H9 (cell line): ENCODE measurements around the gene ISYNA1. TPM values are rescaled to one million over a fixed set of nuclear protein-coding genes. Genes with fewer than 3 reads are reported as not detected.

Experiments used
- DNase-seq: peaks from one replicate; pipeline ENCODE4 v3.0.0-alpha.2; 2017
- H2AFZ ChIP-seq: one replicate; pipeline ENCODE4 v1.6.1; 2013; ENCODE audit warnings: mild to moderate bottlenecking, low read length, control low read depth, moderate library complexity
- H2AK5ac ChIP-seq: 2 replicates; pipeline ENCODE4 v1.6.1; 2013; ENCODE audit warnings: low read length, control low read depth, mixed read lengths; ENCODE audit not compliant: insufficient read length
- H2BK120ac ChIP-seq: one replicate; pipeline ENCODE4 v1.6.1; 2013; ENCODE audit warnings: low read depth, mild to moderate bottlenecking, low read length, control low read depth, inconsistent platforms; ENCODE audit not compliant: poor library complexity, severe bottlenecking
- H2BK12ac ChIP-seq: 2 replicates; pipeline ENCODE4 v1.6.1; 2013; ENCODE audit warnings: low read length, control low read depth, mixed read lengths, low read depth; ENCODE audit not compliant: insufficient read length
- H2BK15ac ChIP-seq: 2 replicates; pipeline ENCODE4 v1.6.1; 2013; ENCODE audit warnings: low read depth, low read length, control low read depth
- H2BK20ac ChIP-seq: one replicate; pipeline ENCODE4 v1.6.1; 2013; ENCODE audit warnings: low read depth, mild to moderate bottlenecking, low read length, control low read depth, inconsistent platforms; ENCODE audit not compliant: poor library complexity, severe bottlenecking
- H2BK5ac ChIP-seq: 2 replicates; pipeline ENCODE4 v1.6.1; 2013; ENCODE audit warnings: low read length, control low read depth, mixed read lengths; ENCODE audit not compliant: insufficient read length
- H3K14ac ChIP-seq: 2 replicates; pipeline ENCODE4 v1.6.1; 2013; ENCODE audit warnings: low read length, control low read depth; ENCODE audit not compliant: insufficient read depth
- H3K18ac ChIP-seq: 2 replicates; pipeline ENCODE4 v1.6.1; 2013; ENCODE audit warnings: low read depth, mild to moderate bottlenecking, mixed read lengths, low read length, control low read depth; ENCODE audit not compliant: insufficient read length
- H3K23ac ChIP-seq: 2 replicates; pipeline ENCODE4 v1.6.1; 2013; ENCODE audit warnings: low read length, control low read depth, mixed read lengths, low read depth; ENCODE audit not compliant: insufficient read length
- H3K23me2 ChIP-seq: 2 replicates; pipeline ENCODE4 v1.6.1; 2013; ENCODE audit warnings: low read depth, mild to moderate bottlenecking, mixed read lengths, low read length, control low read depth; ENCODE audit not compliant: insufficient read length, poor library complexity, severe bottlenecking
- H3K27ac ChIP-seq: 2 replicates; pipeline ENCODE4 v1.5.1; 2013; ENCODE audit warnings: low read length, control low read depth, mixed read lengths, low read depth; ENCODE audit not compliant: insufficient read length
- H3K27me3 ChIP-seq: 2 replicates; pipeline ENCODE4 v1.6.1; 2013; ENCODE audit warnings: low read length, control low read depth, inconsistent platforms; ENCODE audit not compliant: insufficient read depth
- H3K4ac ChIP-seq: 2 replicates; pipeline ENCODE4 v1.6.1; 2013; ENCODE audit warnings: low read depth, mild to moderate bottlenecking, control low read depth, inconsistent platforms, low read length, moderate library complexity
- H3K4me1 ChIP-seq: 2 replicates; pipeline ENCODE4 v1.6.1; 2013; ENCODE audit warnings: low read length, control low read depth, inconsistent platforms; ENCODE audit not compliant: insufficient read depth
- H3K4me2 ChIP-seq: 2 replicates; pipeline ENCODE4 v1.6.1; 2013; ENCODE audit warnings: low read length, control low read depth, mixed read lengths; ENCODE audit not compliant: insufficient read length, insufficient read depth
- H3K56ac ChIP-seq: 2 replicates; pipeline ENCODE4 v1.6.1; 2013; ENCODE audit warnings: low read depth, mild to moderate bottlenecking, mixed read lengths, low read length, control low read depth; ENCODE audit not compliant: insufficient read length
- H3K79me1 ChIP-seq: 2 replicates; pipeline ENCODE4 v1.6.1; 2013; ENCODE audit warnings: low read depth, mild to moderate bottlenecking, moderate library complexity, low read length, control low read depth, inconsistent platforms; ENCODE audit not compliant: insufficient read depth, poor library complexity, severe bottlenecking
- H3K79me2 ChIP-seq: 2 replicates; pipeline ENCODE4 v1.6.1; 2013; ENCODE audit warnings: low read length, control low read depth, inconsistent platforms; ENCODE audit not compliant: insufficient read depth
- H3K9ac ChIP-seq: 2 replicates; pipeline ENCODE4 v1.6.1; 2013; ENCODE audit warnings: low read length, control low read depth, mixed read lengths; ENCODE audit not compliant: insufficient read length; ENCODE audit errors: extremely low read depth
- H3K9me3 ChIP-seq: one replicate; pipeline ENCODE4 v1.6.1; 2013; ENCODE audit warnings: low read depth, low read length, inconsistent platforms; ENCODE audit not compliant: control insufficient read depth
- H3T11ph ChIP-seq: one replicate; pipeline ENCODE4 v1.6.1; 2013; ENCODE audit warnings: mild to moderate bottlenecking, low read length, control low read depth, inconsistent platforms
- H4K20me1 ChIP-seq: one replicate; pipeline ENCODE4 v1.6.1; 2013; ENCODE audit not compliant: control insufficient read depth, insufficient read length, insufficient read depth
- H4K5ac ChIP-seq: 2 replicates; pipeline ENCODE4 v1.6.1; 2013; ENCODE audit warnings: low read depth, mild to moderate bottlenecking, mixed read lengths, low read length, control low read depth; ENCODE audit not compliant: insufficient read length
- H4K8ac ChIP-seq: replicated peaks from 2 replicates; pipeline ENCODE4 v1.6.1; 2013; ENCODE audit warnings: low read length, control low read depth, mixed read lengths, low read depth; ENCODE audit not compliant: insufficient read length
- H4K91ac ChIP-seq: 2 replicates; pipeline ENCODE4 v1.6.1; 2013; ENCODE audit warnings: low read depth, mild to moderate bottlenecking, moderate library complexity, mixed read lengths, low read length, control low read depth; ENCODE audit not compliant: insufficient read length
- H3K27ac Mint-ChIP-seq, 3 experiments: 2 replicates in 2 of 3; 3 replicates in 1 of 3; pipeline ENCODE4 v1.8.0; 2020 to 2021; ENCODE audit warnings: mixed read lengths in 3 of 3, mild to moderate bottlenecking in 1 of 3, moderate library complexity in 1 of 3
- H3K27me3 Mint-ChIP-seq: 2 replicates; pipeline ENCODE4 v1.8.0; 2021; ENCODE audit warnings: low read depth, mild to moderate bottlenecking, moderate library complexity, mixed read lengths
- H3K36me3 Mint-ChIP-seq, 3 experiments: 2 replicates in 2 of 3; 3 replicates in 1 of 3; pipeline ENCODE4 v1.8.0; 2020 to 2021; ENCODE audit warnings: low read depth in 3 of 3, mixed read lengths in 3 of 3; ENCODE audit not compliant: insufficient read depth in 1 of 3
- H3K4me1 Mint-ChIP-seq, 2 experiments: 2 replicates each; pipeline ENCODE4 v1.8.0; 2020; ENCODE audit warnings: mixed read lengths in 2 of 2
- H3K4me3 Mint-ChIP-seq, 2 experiments: 2 replicates in 1 of 2; 3 replicates in 1 of 2; pipeline ENCODE4 v1.8.0; 2020 to 2021; ENCODE audit warnings: mild to moderate bottlenecking in 2 of 2, mixed read lengths in 2 of 2, moderate library complexity in 1 of 2
- H3K9me3 Mint-ChIP-seq, 2 experiments: 2 replicates in 1 of 2; 3 replicates in 1 of 2; pipeline ENCODE4 v1.8.0; 2020; ENCODE audit warnings: mild to moderate bottlenecking in 2 of 2, mixed read lengths in 2 of 2, moderate library complexity in 1 of 2
- CTCF ChIP-seq: fragments of 200-600 bp; sonication (generic); conservative IDR thresholded peaks from 3 replicates; pipeline ENCODE4 v1.8.0; 2021; ENCODE audit warnings: antibody characterized with exemption, mild to moderate bottlenecking
- WGBS: extraction: QIAGEN DNeasy Blood & Tissue Kit; methylation state at CpG from one replicate; pipeline ENCODE4 v1.1.7; 2013; ENCODE audit warnings: missing lambda C conversion rate, low lambda C conversion rate, mixed read lengths; ENCODE audit not compliant: insufficient read length; ENCODE audit errors: extremely low coverage; 5-methylcytosine and 5-hydroxymethylcytosine counted together
- total RNA-seq: library from RNA; stranded (reverse); gene quantifications from 2 replicates; pipeline ENCODE4 v1.2.1, GENCODE V29; 2021

The ISYNA1 gene
- total RNA-seq, 1 experiment from 2014 or later, result 241 TPM

GRCh38 chr19:18483119-18483890 lies 45.4 kb upstream of the ISYNA1 start:
- Histone ChIP-seq H3K27ac (no peak overlapping the region), H4K20me1 (no peaks in the 10 kb centered on the region)
- H3K4me3 Mint-ChIP-seq, result no peak overlapping the region

More at GRCh38 chr19:18483119-18483890, 45.4 kb upstream of the ISYNA1 start:
- Mint-ChIP-seq H3K27ac (peak overlapping the region in 2 of 3 experiments; percentile 44 to 83; a peak in 2 of 7 replicates), H3K36me3 (peaks cover 2 to 3% (median 3%) of the 10 kb centered on the region in 3 experiments; a peak in 3 of 7 replicates), H3K4me1 (peaks cover 15 to 25% of the 10 kb centered on the region in 2 experiments), H3K9me3 (no peaks in the 10 kb centered on the region; a peak in 1 of 5 replicates), H3K27me3 (no peaks in the 10 kb centered on the region)
- no peaks in the 10 kb centered on the region; the same call in 1 of the 2 replicates for H3K79me2 ChIP-seq
- H3K18ac ChIP-seq, result no peak overlapping the region
- H3K9me3 ChIP-seq, result no peaks in the 10 kb centered on the region
- H3K4me1 ChIP-seq, result no peaks in the 10 kb centered on the region; the same call in 1 of the 2 replicates
- TF ChIP-seq CTCF, result no peak
- H3K56ac ChIP-seq, result no peak overlapping the region
- no peak overlapping the region for H2BK20ac ChIP-seq
- H2BK12ac ChIP-seq, result no peak overlapping the region
- H2AFZ ChIP-seq, result no peak overlapping the region
- DNase-seq, result no peak
- H4K91ac ChIP-seq, result no peak overlapping the region
- H3K23me2 ChIP-seq, result no peaks in the 10 kb centered on the region
- no peaks in the 10 kb centered on the region for H3K79me1 ChIP-seq
- H2BK120ac ChIP-seq, result no peak overlapping the region
- no peak overlapping the region for H3T11ph ChIP-seq
- no peak overlapping the region for H3K23ac ChIP-seq
- H3K14ac ChIP-seq, result no peak overlapping the region
- H4K5ac ChIP-seq, result no peak overlapping the region
- H3K9ac ChIP-seq, result no peak overlapping the region
- H2BK15ac ChIP-seq, result no peak overlapping the region
- WGBS, result no CpG with 5 or more reads among the region's 12 CpGs
- no peak overlapping the region for H2AK5ac ChIP-seq
- H3K27me3 ChIP-seq, result no peaks in the 10 kb centered on the region
- no peak overlapping the region for H3K4me2 ChIP-seq
- H3K4ac ChIP-seq, result no peak overlapping the region
- no peak overlapping the region for H2BK5ac ChIP-seq
- H4K8ac ChIP-seq, result no peak overlapping the region
